NCI-H1930 (cell line): ENCODE data around the gene HOXC9.
"Not testable (repeated sequence)": the region's sequence is repeated elsewhere in the genome, so short reads cannot be mapped to it uniquely, and the experiment has no call there.

Experiments
- DNase-seq, 2 experiments: peaks; one replicate each; lab custom pipeline; 2025; lab: John Stamatoyannopoulos, UW

The HOXC9 gene

DNA sequence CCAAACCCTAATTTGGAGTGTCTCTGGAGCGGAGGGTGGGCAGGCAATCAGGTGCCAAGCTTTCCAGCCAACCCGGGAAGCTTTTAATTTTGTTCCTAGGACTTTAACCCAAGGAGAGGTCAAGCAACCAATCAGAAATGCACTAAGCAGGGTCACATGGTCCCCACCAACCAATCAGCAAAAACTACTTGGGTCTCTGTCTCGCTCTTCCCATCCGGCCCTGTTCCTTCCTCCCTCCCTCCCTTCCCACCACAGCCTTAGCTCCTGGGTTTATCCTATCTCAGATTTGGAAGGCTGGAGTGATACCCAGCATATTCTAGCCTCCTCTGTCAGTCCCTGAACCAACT lies 40.2 kb downstream of the HOXC9 start:
- no peak for DNase-seq

DNA sequence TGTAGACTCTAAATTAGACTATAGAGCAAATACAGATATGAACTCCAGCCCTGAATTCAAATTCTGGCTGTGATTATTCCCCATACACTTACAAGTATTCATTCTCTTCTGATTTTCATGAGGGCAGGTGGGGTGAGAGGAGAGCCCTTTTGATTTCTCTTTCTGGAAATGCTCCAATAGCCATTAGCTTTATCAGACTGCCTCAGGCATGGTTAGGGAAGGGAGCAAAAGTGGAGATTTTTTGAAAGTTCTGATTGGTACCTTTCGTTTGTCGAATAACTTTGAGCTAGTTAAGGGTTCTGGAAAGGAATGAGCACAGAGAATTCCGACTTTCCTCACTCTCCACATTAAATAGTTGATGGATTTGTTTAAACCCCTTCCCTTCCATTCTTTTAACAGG lies 40.7 kb downstream of the HOXC9 start:
- no peak for DNase-seq

GRCh38 chr12:54041097-54041690 lies 41.2 kb downstream of the HOXC9 start:
- DNase-seq, result no peak

DNA sequence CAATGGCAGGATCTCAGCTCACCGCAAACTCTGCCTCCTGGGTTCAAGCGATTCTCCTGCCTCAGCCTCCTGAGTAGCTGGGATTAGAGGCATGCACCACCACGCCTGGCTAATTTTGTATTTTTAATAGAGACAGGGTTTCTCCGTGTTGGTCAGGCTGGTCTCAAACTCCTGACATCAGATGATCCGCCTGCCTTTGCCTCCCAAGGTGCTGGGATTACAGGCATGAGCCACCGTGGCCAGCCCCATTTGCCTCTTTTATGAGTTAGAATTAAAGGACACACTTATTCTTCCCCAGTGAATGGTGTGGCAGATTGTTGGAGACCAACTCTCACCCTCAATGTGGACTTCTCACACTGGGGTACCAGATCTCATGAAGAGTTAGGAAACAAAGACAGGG lies 42.1 kb downstream of the HOXC9 start:
- not testable (repeated sequence) for DNase-seq

DNA sequence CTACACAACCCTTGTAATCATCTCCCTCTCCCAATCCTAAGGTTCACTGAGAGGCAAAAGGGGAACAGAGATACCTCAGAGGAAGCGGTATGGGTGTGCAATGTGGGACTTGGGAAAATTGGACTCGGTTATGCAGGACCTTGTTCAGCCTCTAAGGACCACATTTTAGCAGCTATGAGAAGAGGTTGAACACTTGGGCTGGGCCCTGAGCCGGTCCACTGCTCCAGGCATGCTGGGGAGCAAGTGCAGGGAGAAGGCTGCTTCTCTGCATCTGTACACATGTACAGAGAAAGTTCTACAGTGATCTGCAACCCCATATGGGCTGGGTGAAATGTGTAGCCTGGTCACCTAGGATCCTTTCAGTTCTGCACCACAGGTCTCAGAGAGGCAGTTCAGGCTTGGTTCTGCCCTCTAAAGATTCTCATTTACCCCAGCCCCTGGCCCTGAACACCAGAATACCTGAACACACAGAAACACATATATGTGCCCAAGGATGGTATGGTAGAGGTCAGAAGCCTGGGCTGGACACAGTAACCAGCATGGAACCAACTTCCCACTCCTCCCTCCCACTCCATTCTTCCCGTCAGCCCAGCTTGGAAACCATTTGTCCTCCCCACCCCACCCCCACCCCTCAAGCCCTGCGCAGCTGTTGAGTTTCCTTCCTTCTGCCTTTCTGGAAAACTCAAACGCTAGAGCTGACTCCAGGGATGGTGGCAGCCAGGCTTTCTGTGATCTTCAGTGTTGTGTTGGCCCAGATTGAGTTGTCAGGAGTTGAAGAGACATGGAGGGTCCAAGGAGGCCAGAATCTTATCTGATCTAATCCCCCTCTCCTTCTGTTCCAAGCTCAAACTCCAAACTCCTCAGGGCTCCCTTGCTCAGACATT lies 43.3 kb downstream of the HOXC9 start:
- no peak for DNase-seq

- DNase-seq, result no peak
Measured at GRCh38 chr12:54044425-54045103, 44.6 kb downstream of the HOXC9 start.

DNA sequence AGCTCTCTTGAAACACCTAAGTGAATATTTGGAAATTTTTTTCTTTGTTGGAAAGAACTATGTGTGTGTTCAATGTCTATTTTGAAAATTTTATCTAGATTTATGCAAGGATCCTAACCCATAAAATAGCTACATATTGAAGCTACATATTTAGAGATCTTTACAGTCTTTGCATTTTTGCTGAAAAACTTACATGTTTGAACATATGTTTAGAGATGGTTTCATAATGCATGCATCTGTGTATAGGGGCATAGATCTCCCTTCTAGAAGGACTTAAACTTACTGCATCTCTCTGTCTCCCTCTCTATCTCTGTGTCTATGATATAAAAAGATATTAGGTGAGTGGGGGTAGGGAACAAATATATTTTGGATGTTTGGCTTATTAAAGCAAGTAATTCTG lies 45.4 kb downstream of the HOXC9 start:
- DNase-seq, result no peak

DNA sequence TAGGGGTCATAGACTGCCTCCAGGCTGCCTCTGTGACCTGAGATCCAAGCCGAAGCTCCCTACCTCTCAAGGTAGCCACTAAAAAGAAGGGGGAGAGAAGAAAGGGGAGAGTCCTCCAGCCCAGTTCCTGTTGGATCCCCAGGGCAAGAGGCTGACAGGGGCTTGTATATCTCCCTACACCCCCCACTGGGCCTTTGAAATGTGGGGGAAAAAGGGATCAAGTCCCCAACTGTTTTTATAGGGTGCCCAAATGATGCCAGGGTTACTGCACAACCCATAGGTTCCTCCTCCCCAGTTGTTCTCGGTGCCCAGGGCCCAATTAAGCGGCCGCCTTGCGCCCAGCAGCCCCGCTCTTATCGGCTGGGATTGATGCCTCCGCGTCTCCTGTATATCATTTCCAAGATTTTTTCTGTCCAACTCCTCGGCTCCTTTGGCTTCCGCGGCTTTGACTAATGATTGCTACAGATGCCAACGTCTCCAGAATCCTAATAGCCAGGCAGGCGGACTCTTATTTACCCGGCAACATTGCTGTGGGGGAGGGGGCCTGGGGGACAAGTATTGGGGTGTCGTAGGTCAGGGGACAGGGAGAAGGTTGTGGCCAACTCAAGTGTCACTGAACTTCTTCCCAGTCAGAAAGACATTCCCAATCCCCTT lies 46.0 kb downstream of the HOXC9 start:
- DNase-seq, result no peak

DNA sequence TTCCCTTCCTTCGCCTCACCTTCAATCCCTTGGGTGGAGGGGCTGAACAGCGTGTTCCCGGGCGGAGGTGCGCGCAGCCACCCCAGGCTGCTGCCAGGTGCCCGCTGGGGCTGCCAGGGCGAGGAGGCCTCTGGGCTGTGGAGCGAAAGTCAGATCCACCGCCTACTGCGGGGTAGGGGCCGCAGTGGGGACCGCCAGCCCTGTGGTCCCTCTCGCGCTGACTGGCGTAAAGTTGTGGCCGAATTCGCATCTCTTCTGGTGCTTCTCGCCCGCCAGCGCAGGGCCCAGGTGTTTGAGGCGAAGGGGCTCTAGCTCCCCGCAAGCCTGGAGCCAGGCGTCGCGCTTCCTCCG lies 46.8 kb downstream of the HOXC9 start:
- DNase-seq, result no peak

DNA sequence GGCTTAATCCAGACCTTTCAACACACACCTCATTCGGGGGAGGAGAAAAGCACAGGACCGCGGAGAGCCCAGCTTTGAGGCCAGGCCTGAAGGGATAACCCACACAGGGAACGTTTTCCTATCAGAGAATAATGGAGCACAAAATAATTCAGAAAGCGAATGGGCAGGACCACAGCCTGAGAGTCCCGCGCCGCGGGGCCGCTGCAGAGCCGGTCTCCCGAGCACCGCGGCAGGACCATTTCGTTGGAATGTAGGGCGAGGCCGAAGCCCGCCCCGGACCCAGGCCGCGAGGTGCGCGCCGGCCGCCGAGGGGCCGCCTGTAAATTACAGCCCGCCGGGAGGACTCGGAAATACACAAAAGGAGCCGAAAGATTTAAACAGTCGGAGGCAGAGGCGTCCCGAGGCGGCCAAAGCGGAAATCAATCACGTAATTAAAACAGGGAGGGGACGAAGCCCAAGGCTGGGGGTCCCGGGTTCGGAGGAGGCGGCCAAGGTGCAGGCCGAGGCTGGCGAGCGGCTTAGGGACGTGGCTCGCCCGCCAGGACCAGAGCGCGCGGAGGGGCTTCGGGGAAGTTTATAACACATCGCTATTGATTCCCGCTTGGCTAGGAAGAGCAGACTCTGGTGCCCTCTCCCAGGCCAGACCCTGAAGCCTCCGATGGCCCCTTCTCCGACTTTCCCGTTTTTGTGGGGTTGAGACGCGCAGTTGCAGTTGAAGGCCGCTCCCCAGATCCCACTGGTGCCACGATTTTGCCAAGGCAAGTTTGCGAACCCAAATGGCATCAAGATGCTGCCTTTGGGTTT lies 47.4 kb downstream of the HOXC9 start:
- DNase-seq, result no peak

GRCh38 chr12:54047964-54048303 lies 48.0 kb downstream of the HOXC9 start:
- DNase-seq, result no peak

DNA sequence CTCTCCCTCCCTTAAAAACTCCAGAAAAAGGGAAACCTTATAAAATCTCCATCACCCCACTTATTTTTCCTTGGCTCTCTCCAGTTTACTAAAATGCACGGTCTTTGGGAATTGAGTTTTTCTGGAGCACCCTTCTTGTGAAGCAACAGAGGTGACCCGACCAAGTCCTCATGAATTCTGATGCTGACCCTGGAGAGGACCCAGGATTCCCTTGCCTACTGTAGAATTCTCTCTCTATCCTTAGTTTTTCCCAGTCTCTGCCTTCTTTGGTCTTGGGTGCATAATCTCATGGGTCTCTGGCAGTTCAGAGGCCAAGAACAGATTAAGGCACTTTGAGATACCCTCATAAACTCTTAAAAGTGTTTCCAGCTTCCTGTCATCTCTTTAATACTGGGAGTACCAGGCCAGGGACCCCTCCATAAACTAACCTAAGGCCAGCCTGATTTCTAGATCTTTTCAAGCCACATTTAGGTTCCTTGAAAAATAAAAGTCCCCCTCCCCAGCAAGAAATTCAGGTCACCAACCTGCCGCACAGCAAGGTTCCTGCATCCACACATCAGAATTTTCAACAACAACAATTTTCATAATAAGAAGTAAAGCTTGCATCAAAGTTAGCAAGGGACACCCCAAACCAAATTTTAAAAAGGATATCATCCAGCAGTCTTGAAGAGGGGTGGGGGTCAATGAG lies 48.6 kb downstream of the HOXC9 start:
- no peak for DNase-seq

- no peak for DNase-seq
Measured at GRCh38 chr12:54049108-54049507, 49.1 kb downstream of the HOXC9 start.

DNA sequence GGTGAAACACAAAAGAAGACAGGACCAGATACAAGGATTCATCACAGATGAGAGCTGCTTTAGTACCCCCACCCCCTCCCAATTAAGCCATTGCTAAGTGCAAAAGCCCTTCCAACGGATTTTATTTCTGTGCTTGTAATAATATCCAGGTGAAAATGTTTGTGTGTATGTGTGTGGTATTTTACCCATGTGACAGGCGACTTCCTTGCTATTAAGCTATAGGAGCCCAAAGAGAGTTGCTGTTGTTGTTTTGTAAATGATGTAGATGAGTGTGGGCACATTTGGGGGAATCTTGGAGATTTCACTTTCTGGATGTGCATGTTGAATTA lies 50.5 kb downstream of the HOXC9 start:
- no peak for DNase-seq

DNA sequence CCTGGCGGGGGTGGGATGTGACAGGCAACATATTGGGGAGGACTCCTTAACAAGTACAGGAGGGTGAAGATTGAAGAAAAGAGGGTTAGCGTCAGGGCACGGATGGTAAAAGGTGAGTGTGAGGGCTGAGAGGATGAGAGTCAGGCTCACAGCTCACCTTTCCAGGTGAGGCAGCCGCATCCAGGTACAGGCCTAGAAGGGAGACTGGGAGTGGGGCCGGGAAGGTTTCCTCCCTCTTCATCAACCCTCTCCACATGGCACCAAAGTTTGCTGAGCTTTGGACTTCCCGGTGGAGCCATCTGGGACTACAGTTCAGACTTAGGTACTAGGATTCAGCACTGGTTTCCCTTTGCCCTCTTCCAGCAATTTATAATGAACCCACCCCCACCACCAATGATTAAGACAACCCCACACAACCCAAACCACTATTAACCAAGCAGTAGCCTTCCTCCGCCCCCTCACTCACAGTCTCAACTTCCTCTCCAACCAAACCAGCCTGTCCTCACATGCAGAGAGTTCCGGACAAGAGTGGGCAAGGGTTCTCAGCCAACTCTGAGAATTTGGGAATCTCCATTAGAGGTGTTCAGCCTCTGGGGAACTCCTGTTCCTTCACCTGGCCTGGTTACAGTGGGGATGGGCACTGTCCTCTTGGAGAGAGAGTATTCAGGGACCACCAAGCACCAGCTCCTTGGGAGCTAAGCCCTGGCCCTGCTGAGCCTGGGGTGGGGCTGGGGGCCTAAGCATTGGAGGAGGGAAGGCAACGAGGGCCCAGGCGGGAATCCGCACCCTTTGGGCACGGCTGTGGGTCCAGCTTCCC lies 51.3 kb downstream of the HOXC9 start:
- no peak for DNase-seq

DNA sequence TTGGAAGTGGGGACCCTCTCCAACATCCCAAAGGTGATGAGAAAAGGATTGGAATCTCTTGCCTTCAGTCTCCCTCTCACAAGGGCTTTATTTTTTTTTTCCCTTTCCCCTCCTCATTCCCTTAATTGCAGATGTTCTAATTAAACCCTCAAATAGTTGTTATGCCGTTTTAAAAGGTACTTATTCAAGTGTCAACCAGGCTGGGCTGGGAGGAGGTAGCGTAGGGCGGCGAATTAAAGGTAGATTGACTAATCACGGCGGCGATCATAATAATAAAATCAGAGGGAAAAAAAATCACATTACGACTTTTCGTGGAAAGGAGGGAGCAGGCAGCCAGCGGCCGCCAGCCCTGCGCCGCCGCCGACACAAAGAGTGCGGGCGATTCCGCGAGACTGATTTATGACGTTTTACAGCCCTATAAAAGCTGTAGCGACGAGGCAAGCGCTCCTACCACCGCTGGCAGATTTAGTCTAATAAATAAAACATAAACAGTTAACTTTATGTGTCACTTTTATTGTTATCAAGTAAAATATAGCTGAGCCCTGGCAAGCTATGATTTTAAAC lies 52.0 kb downstream of the HOXC9 start:
- DNase-seq, result no peak

GRCh38 chr12:54052438-54053002 lies 52.6 kb downstream of the HOXC9 start:
- no peak for DNase-seq
